HTR-8/SVneo (cell line): Measurements from ENCODE around the gene PNCK.
"Not testable (repeated sequence)": the region's sequence is repeated elsewhere in the genome, so short reads cannot be mapped to it uniquely, and the experiment has no call there.

Experiments
- DNase-seq: peaks from one replicate; pipeline ENCODE4 v3.0.0; 2011; ENCODE audit warnings: low spot score, mixed read lengths; ENCODE audit not compliant: insufficient read length
- FAIRE-seq: peaks from 2 replicates; lab custom pipeline; 2011; peaks lifted over from hg19 to GRCh38; lab: Jason Lieb, UNC

Gene PNCK

GRCh38 chrX:153688071-153688470 is 14.5 kb upstream of the PNCK start:
- no peak for DNase-seq
- no peak for FAIRE-seq

GRCh38 chrX:153687121-153688039 is 13.8 kb upstream of the PNCK start, which contains the start of gene SLC6A8:
Gene SLC6A8, plus strand, starts transcription at chrX:153687926. Its CDS starts 649 bp downstream, at chrX:153688575.
- peak; percentile 13 for FAIRE-seq

GRCh38 chrX:153686711-153687110 is 13.1 kb upstream of the PNCK start:
- DNase-seq: no peak
- FAIRE-seq: no peak

More at GRCh38 chrX:153687121-153688039, 13.8 kb upstream of the PNCK start, which contains the start of gene SLC6A8:
- peak; percentile 31 for DNase-seq

- DNase-seq (no peak), FAIRE-seq (no peak)
These were observed 12.4 kb upstream of the PNCK start for GRCh38 chrX:153685751-153686696.

GRCh38 chrX:153685156-153685536 is 11.5 kb upstream of the PNCK start:
- FAIRE-seq (no peak), DNase-seq (no peak)

- FAIRE-seq: no peak
- DNase-seq: no peak
These were observed 11.0 kb upstream of the PNCK start for GRCh38 chrX:153684467-153685155.

- FAIRE-seq, DNase-seq: not testable (repeated sequence)
These were observed 9.9 kb upstream of the PNCK start for GRCh38 chrX:153683486-153683885.

- no peak for DNase-seq
- no peak for FAIRE-seq
These were observed 7.6 kb upstream of the PNCK start for GRCh38 chrX:153681175-153681574.

- no peak for FAIRE-seq
These were observed 722 bp upstream of the PNCK start for GRCh38 chrX:153674219-153674851.

GRCh38 chrX:153672531-153673427 is 834 bp downstream of the PNCK start:
- FAIRE-seq (no peak), DNase-seq (no peak)

More at GRCh38 chrX:153674219-153674851, 722 bp upstream of the PNCK start:
- DNase-seq: no peak

- FAIRE-seq (no peak), DNase-seq (no peak)
These were observed 1.8 kb downstream of the PNCK start for GRCh38 chrX:153671589-153672530.

GRCh38 chrX:153670748-153671588 is 2.6 kb downstream of the PNCK start:
- FAIRE-seq: no peak
- DNase-seq: no peak

GRCh38 chrX:153669901-153670731 is 3.5 kb downstream of the PNCK start:
- FAIRE-seq: no peak
- DNase-seq: no peak

- DNase-seq (no peak), FAIRE-seq (no peak)
These were observed 4.3 kb downstream of the PNCK start for GRCh38 chrX:153669174-153669890.
